H9 (cell line): Measurements from ENCODE around the gene SUCLG1. TPM values are rescaled to one million over a fixed set of nuclear protein-coding genes. Genes with fewer than 3 reads are reported as not detected.

Source experiments
- DNase-seq: peaks from one replicate; pipeline ENCODE4 v3.0.0-alpha.2; 2017
- H2AFZ ChIP-seq: one replicate; pipeline ENCODE4 v1.6.1; 2013; ENCODE audit warnings: mild to moderate bottlenecking, low read length, control low read depth, moderate library complexity
- H2AK5ac ChIP-seq: 2 replicates; pipeline ENCODE4 v1.6.1; 2013; ENCODE audit warnings: low read length, control low read depth, mixed read lengths; ENCODE audit not compliant: insufficient read length
- H2BK120ac ChIP-seq: one replicate; pipeline ENCODE4 v1.6.1; 2013; ENCODE audit warnings: low read depth, mild to moderate bottlenecking, low read length, control low read depth, inconsistent platforms; ENCODE audit not compliant: poor library complexity, severe bottlenecking
- H2BK12ac ChIP-seq: 2 replicates; pipeline ENCODE4 v1.6.1; 2013; ENCODE audit warnings: low read length, control low read depth, mixed read lengths, low read depth; ENCODE audit not compliant: insufficient read length
- H2BK15ac ChIP-seq: 2 replicates; pipeline ENCODE4 v1.6.1; 2013; ENCODE audit warnings: low read depth, low read length, control low read depth
- H2BK20ac ChIP-seq: one replicate; pipeline ENCODE4 v1.6.1; 2013; ENCODE audit warnings: low read depth, mild to moderate bottlenecking, low read length, control low read depth, inconsistent platforms; ENCODE audit not compliant: poor library complexity, severe bottlenecking
- H2BK5ac ChIP-seq: 2 replicates; pipeline ENCODE4 v1.6.1; 2013; ENCODE audit warnings: low read length, control low read depth, mixed read lengths; ENCODE audit not compliant: insufficient read length
- H3K14ac ChIP-seq: 2 replicates; pipeline ENCODE4 v1.6.1; 2013; ENCODE audit warnings: low read length, control low read depth; ENCODE audit not compliant: insufficient read depth
- H3K18ac ChIP-seq: 2 replicates; pipeline ENCODE4 v1.6.1; 2013; ENCODE audit warnings: low read depth, mild to moderate bottlenecking, mixed read lengths, low read length, control low read depth; ENCODE audit not compliant: insufficient read length
- H3K23ac ChIP-seq: 2 replicates; pipeline ENCODE4 v1.6.1; 2013; ENCODE audit warnings: low read length, control low read depth, mixed read lengths, low read depth; ENCODE audit not compliant: insufficient read length
- H3K23me2 ChIP-seq: 2 replicates; pipeline ENCODE4 v1.6.1; 2013; ENCODE audit warnings: low read depth, mild to moderate bottlenecking, mixed read lengths, low read length, control low read depth; ENCODE audit not compliant: insufficient read length, poor library complexity, severe bottlenecking
- H3K27ac ChIP-seq: 2 replicates; pipeline ENCODE4 v1.5.1; 2013; ENCODE audit warnings: low read length, control low read depth, mixed read lengths, low read depth; ENCODE audit not compliant: insufficient read length
- H3K27me3 ChIP-seq: 2 replicates; pipeline ENCODE4 v1.6.1; 2013; ENCODE audit warnings: low read length, control low read depth, inconsistent platforms; ENCODE audit not compliant: insufficient read depth
- H3K4ac ChIP-seq: 2 replicates; pipeline ENCODE4 v1.6.1; 2013; ENCODE audit warnings: low read depth, mild to moderate bottlenecking, control low read depth, inconsistent platforms, low read length, moderate library complexity
- H3K4me1 ChIP-seq: 2 replicates; pipeline ENCODE4 v1.6.1; 2013; ENCODE audit warnings: low read length, control low read depth, inconsistent platforms; ENCODE audit not compliant: insufficient read depth
- H3K4me2 ChIP-seq: 2 replicates; pipeline ENCODE4 v1.6.1; 2013; ENCODE audit warnings: low read length, control low read depth, mixed read lengths; ENCODE audit not compliant: insufficient read length, insufficient read depth
- H3K56ac ChIP-seq: 2 replicates; pipeline ENCODE4 v1.6.1; 2013; ENCODE audit warnings: low read depth, mild to moderate bottlenecking, mixed read lengths, low read length, control low read depth; ENCODE audit not compliant: insufficient read length
- H3K79me1 ChIP-seq: 2 replicates; pipeline ENCODE4 v1.6.1; 2013; ENCODE audit warnings: low read depth, mild to moderate bottlenecking, moderate library complexity, low read length, control low read depth, inconsistent platforms; ENCODE audit not compliant: insufficient read depth, poor library complexity, severe bottlenecking
- H3K79me2 ChIP-seq: 2 replicates; pipeline ENCODE4 v1.6.1; 2013; ENCODE audit warnings: low read length, control low read depth, inconsistent platforms; ENCODE audit not compliant: insufficient read depth
- H3K9ac ChIP-seq: 2 replicates; pipeline ENCODE4 v1.6.1; 2013; ENCODE audit warnings: low read length, control low read depth, mixed read lengths; ENCODE audit not compliant: insufficient read length; ENCODE audit errors: extremely low read depth
- H3K9me3 ChIP-seq: one replicate; pipeline ENCODE4 v1.6.1; 2013; ENCODE audit warnings: low read depth, low read length, inconsistent platforms; ENCODE audit not compliant: control insufficient read depth
- H3T11ph ChIP-seq: one replicate; pipeline ENCODE4 v1.6.1; 2013; ENCODE audit warnings: mild to moderate bottlenecking, low read length, control low read depth, inconsistent platforms
- H4K20me1 ChIP-seq: one replicate; pipeline ENCODE4 v1.6.1; 2013; ENCODE audit not compliant: control insufficient read depth, insufficient read length, insufficient read depth
- H4K5ac ChIP-seq: 2 replicates; pipeline ENCODE4 v1.6.1; 2013; ENCODE audit warnings: low read depth, mild to moderate bottlenecking, mixed read lengths, low read length, control low read depth; ENCODE audit not compliant: insufficient read length
- H4K8ac ChIP-seq: replicated peaks from 2 replicates; pipeline ENCODE4 v1.6.1; 2013; ENCODE audit warnings: low read length, control low read depth, mixed read lengths, low read depth; ENCODE audit not compliant: insufficient read length
- H4K91ac ChIP-seq: 2 replicates; pipeline ENCODE4 v1.6.1; 2013; ENCODE audit warnings: low read depth, mild to moderate bottlenecking, moderate library complexity, mixed read lengths, low read length, control low read depth; ENCODE audit not compliant: insufficient read length
- H3K27ac Mint-ChIP-seq, 3 experiments: 2 replicates in 2 of 3; 3 replicates in 1 of 3; pipeline ENCODE4 v1.8.0; 2020 to 2021; ENCODE audit warnings: mixed read lengths in 3 of 3, mild to moderate bottlenecking in 1 of 3, moderate library complexity in 1 of 3
- H3K27me3 Mint-ChIP-seq: 2 replicates; pipeline ENCODE4 v1.8.0; 2021; ENCODE audit warnings: low read depth, mild to moderate bottlenecking, moderate library complexity, mixed read lengths
- H3K36me3 Mint-ChIP-seq, 3 experiments: 2 replicates in 2 of 3; 3 replicates in 1 of 3; pipeline ENCODE4 v1.8.0; 2020 to 2021; ENCODE audit warnings: low read depth in 3 of 3, mixed read lengths in 3 of 3; ENCODE audit not compliant: insufficient read depth in 1 of 3
- H3K4me1 Mint-ChIP-seq, 2 experiments: 2 replicates each; pipeline ENCODE4 v1.8.0; 2020; ENCODE audit warnings: mixed read lengths in 2 of 2
- H3K4me3 Mint-ChIP-seq, 2 experiments: 2 replicates in 1 of 2; 3 replicates in 1 of 2; pipeline ENCODE4 v1.8.0; 2020 to 2021; ENCODE audit warnings: mild to moderate bottlenecking in 2 of 2, mixed read lengths in 2 of 2, moderate library complexity in 1 of 2
- H3K9me3 Mint-ChIP-seq, 2 experiments: 2 replicates in 1 of 2; 3 replicates in 1 of 2; pipeline ENCODE4 v1.8.0; 2020; ENCODE audit warnings: mild to moderate bottlenecking in 2 of 2, mixed read lengths in 2 of 2, moderate library complexity in 1 of 2
- CTCF ChIP-seq: fragments of 200-600 bp; sonication (generic); conservative IDR thresholded peaks from 3 replicates; pipeline ENCODE4 v1.8.0; 2021; ENCODE audit warnings: antibody characterized with exemption, mild to moderate bottlenecking
- WGBS: extraction: QIAGEN DNeasy Blood & Tissue Kit; methylation state at CpG from one replicate; pipeline ENCODE4 v1.1.7; 2013; ENCODE audit warnings: missing lambda C conversion rate, low lambda C conversion rate, mixed read lengths; ENCODE audit not compliant: insufficient read length; ENCODE audit errors: extremely low coverage; 5-methylcytosine and 5-hydroxymethylcytosine counted together
- total RNA-seq: library from RNA; stranded (reverse); gene quantifications from 2 replicates; pipeline ENCODE4 v1.2.1, GENCODE V29; 2021

SUCLG1 gene
- total RNA-seq, 1 experiment from 2014 or later, result 40.0 TPM

- Histone ChIP-seq H3K23me2 (no peaks in the 10 kb centered on the region), H3K4me2 (no peak overlapping the region), H2BK20ac (no peak overlapping the region), H2BK12ac (no peak overlapping the region), H3K9ac (no peak overlapping the region), H2BK15ac (no peak overlapping the region), H4K8ac (no peak overlapping the region), H3K18ac (no peak overlapping the region), H2BK120ac (no peak overlapping the region), H4K20me1 (no peaks in the 10 kb centered on the region), H3K79me2 (no peaks in the 10 kb centered on the region), H2BK5ac (no peak overlapping the region), H3K4me1 (no peaks in the 10 kb centered on the region; the same call in 1 of the 2 replicates), H3K27ac (no peak overlapping the region), H4K5ac (no peak overlapping the region), H3K56ac (no peak overlapping the region), H3T11ph (no peak overlapping the region), H3K79me1 (no peaks in the 10 kb centered on the region), H3K23ac (no peak overlapping the region), H3K4ac (no peak overlapping the region), H4K91ac (no peak overlapping the region), H3K9me3 (no peaks in the 10 kb centered on the region), H2AK5ac (no peak overlapping the region), H3K27me3 (no peaks in the 10 kb centered on the region), H2AFZ (no peak overlapping the region), H3K14ac (no peak overlapping the region)
- no peak overlapping the region for H3K27ac Mint-ChIP-seq
- H3K36me3 Mint-ChIP-seq, result peaks cover 6% of the 10 kb centered on the region in 3 experiments; a peak in 5 of 7 replicates
- no peak for DNase-seq
- H3K9me3 Mint-ChIP-seq, result peaks cover 9 to 15% of the 10 kb centered on the region in 2 experiments
- no peaks in the 10 kb centered on the region; the same call in 1 of the 2 replicates for H3K27me3 Mint-ChIP-seq
- no peak for TF ChIP-seq CTCF
- peaks cover 4 to 10% of the 10 kb centered on the region in 2 experiments; a peak in 2 of 4 replicates for H3K4me1 Mint-ChIP-seq
- no CpG with 5 or more reads among the region's 3 CpGs for WGBS
- H3K4me3 Mint-ChIP-seq, result no peak overlapping the region
Measured at GRCh38 chr2:84395820-84396219, 63.3 kb downstream of the SUCLG1 start.
